GM12878 (cell line): ENCODE measurements around the gene METTL4. TPM values are rescaled to one million over a fixed set of nuclear protein-coding genes. Genes with fewer than 3 reads are reported as not detected.

Source experiments
- ATAC-seq: fragments of 200-7000 bp; cut with Tn5 transposase; 3 replicates; pipeline ENCODE4 v1.9.1; 2020; ENCODE audit warnings: mild to moderate bottlenecking, moderate library complexity
- BruUV-seq: library from RNA; stranded (reverse); fragments of 400-500 nt; replicated peaks from 2 replicates; lab custom pipeline; 2021; lab: Mats Ljungman, UMichigan
- CTCF ChIA-PET: fragments of 300-600 bp; sonication (Branson Sonifier 250); formaldehyde crosslinking; extraction: SDS; loops from one replicate; lab custom pipeline; 2021; ENCODE audit warnings: inconsistent platforms; lab: Yijun Ruan, JAX
- POLR2A ChIA-PET: fragments of 350-600 bp; formaldehyde crosslinking; extraction: SDS; loops from one replicate; lab custom pipeline; 2021; ENCODE audit warnings: inconsistent platforms; lab: Charles Lee
- RAD21 ChIA-PET: fragments of 300-600 bp; sonication (Branson Sonifier 250); formaldehyde crosslinking; loops from one replicate; lab custom pipeline; 2023; ENCODE audit warnings: antibody characterized with exemption; ENCODE audit not compliant: unreplicated experiment; lab: Charles Lee
- SMC1A ChIA-PET: fragments of 300-600 bp; sonication (Branson Sonifier 250); formaldehyde crosslinking; loops from one replicate; lab custom pipeline; 2023; ENCODE audit not compliant: unreplicated experiment, uncharacterized antibody; lab: Charles Lee
- DNase-seq: peaks from one replicate; pipeline ENCODE4 v3.0.0-alpha.2; 2011; ENCODE audit warnings: low read depth, low spot score
- FAIRE-seq: peaks from 3 replicates; lab custom pipeline; 2011; peaks lifted over from hg19 to GRCh38; lab: Jason Lieb, UNC
- H2AFZ ChIP-seq: 2 replicates; pipeline ENCODE4 v1.6.0; 2011; ENCODE audit warnings: low read depth, low read length, control low read depth; ENCODE audit not compliant: control insufficient read depth
- H3K27ac ChIP-seq: 2 replicates; pipeline ENCODE4 v1.5.1; 2011; ENCODE audit warnings: control low read depth; ENCODE audit not compliant: control insufficient read depth, insufficient read depth
- H3K27me3 ChIP-seq, 2 experiments: replicated peaks in 1 of 2; 2 replicates each; pipeline versions ENCODE4 v1.6.0 to v1.6.1; 2011; ENCODE audit warnings: low read length in 1 of 2; ENCODE audit not compliant: control insufficient read depth in 2 of 2, insufficient read depth in 2 of 2
- H3K36me3 ChIP-seq, 2 experiments: 2 replicates each; pipeline ENCODE4 v1.5.1; 2011; ENCODE audit warnings: low read length in 1 of 2; ENCODE audit not compliant: control insufficient read depth in 2 of 2, insufficient read depth in 2 of 2
- H3K4me1 ChIP-seq: 2 replicates; pipeline ENCODE4 v1.6.1; 2011; ENCODE audit warnings: mild to moderate bottlenecking, low read length, moderate library complexity, mixed read lengths; ENCODE audit not compliant: control insufficient read depth, insufficient read depth
- H3K4me2 ChIP-seq: 2 replicates; pipeline ENCODE4 v1.6.0; 2011; ENCODE audit warnings: control low read depth; ENCODE audit not compliant: control insufficient read depth, insufficient read depth
- H3K4me3 ChIP-seq: fragments of 200-600 bp; sonication (generic); 2 replicates; pipeline ENCODE4 v1.5.1; 2016
- H3K79me2 ChIP-seq: 2 replicates; pipeline ENCODE4 v1.6.0; 2011; ENCODE audit warnings: low read length; ENCODE audit not compliant: control insufficient read depth, insufficient read depth
- H3K9ac ChIP-seq: 2 replicates; pipeline ENCODE4 v1.8.0; 2011; ENCODE audit warnings: low read length, control low read depth, mixed read lengths; ENCODE audit not compliant: control insufficient read depth, insufficient read depth
- H3K9me3 ChIP-seq: replicated peaks from 3 replicates; pipeline ENCODE4 v1.5.1; 2011; ENCODE audit warnings: mild to moderate bottlenecking, low read length; ENCODE audit not compliant: control insufficient read depth, insufficient read depth
- H4K20me1 ChIP-seq: 2 replicates; pipeline ENCODE4 v1.6.0; 2011; ENCODE audit not compliant: control insufficient read depth, insufficient read depth
- WGBS: methylation state at CpG from one replicate; pipeline ENCODE4 v1.1.6; 2016; ENCODE audit warnings: low lambda C conversion rate; ENCODE audit not compliant: insufficient replicate concordance, insufficient coverage; ENCODE audit errors: missing lambda C conversion rate; 5-methylcytosine and 5-hydroxymethylcytosine counted together
- in situ Hi-C: fragments of 300-500 bp; cut with MboI; formaldehyde crosslinking; loops from 9 replicates; pipeline ENCODE4 v1.14.3; 2018; ENCODE audit warnings: mixed read lengths
- intact Hi-C: fragments of 100-400 bp; cut with micrococcal nuclease; formaldehyde crosslinking; loops from one replicate; pipeline ENCODE4 v1.14.2; 2022; ENCODE audit not compliant: unreplicated experiment
- polyA plus RNA-seq, 11 experiments: library from polyadenylated mRNA; depleted of rRNA in 4 of 11; unstranded in 6 of 11; stranded (reverse) in 5 of 11; fragments of >200 nt; fragmentation: Nextera tagmentation in 4 of 11; fragmentation: Illumina TruSeq in 1 of 11; extraction: Ambion mirVana in 4 of 11; extraction: Trizol in 1 of 11; gene quantifications; 1 replicate in 1 of 11; 2 replicates in 10 of 11; pipeline versions ENCODE4 v1.2.1 to v1.2.3, GENCODE V29; 2011 to 2016; ENCODE audit warnings: inconsistent platforms in 2 of 11, missing spikeins in 2 of 11, low read depth in 1 of 11
- total RNA-seq, 4 experiments: library from RNA; depleted of rRNA in 3 of 4; stranded (reverse); fragments of >200 nt in 3 of 4; fragmentation: Illumina TruSeq in 1 of 4; extraction: Trizol in 1 of 4; gene quantifications; 2 replicates each; pipeline versions ENCODE4 v1.2.1 to v1.2.3, GENCODE V29; 2013 to 2021
- TF ChIP-seq, protein P1 (sequence below): fragments of 450-650 bp; IDR thresholded peaks from 2 replicates; pipeline ENCODE4 v1.6.1; 2016; ENCODE audit warnings: mild to moderate bottlenecking
- TF ChIP-seq, protein P2 (sequence below): fragments of 450-650 bp; IDR thresholded peaks from 2 replicates; pipeline ENCODE4 v1.6.1; 2017; ENCODE audit warnings: antibody characterized with exemption, mild to moderate bottlenecking, moderate library complexity

The METTL4 gene
- total and polyA plus RNA-seq, 10 of the 15 experiments (the other 5 are each of a cell fraction or from before 2014, with no cell fraction given) = 4.9 to 15.2 (median 12.3) TPM

DNA sequence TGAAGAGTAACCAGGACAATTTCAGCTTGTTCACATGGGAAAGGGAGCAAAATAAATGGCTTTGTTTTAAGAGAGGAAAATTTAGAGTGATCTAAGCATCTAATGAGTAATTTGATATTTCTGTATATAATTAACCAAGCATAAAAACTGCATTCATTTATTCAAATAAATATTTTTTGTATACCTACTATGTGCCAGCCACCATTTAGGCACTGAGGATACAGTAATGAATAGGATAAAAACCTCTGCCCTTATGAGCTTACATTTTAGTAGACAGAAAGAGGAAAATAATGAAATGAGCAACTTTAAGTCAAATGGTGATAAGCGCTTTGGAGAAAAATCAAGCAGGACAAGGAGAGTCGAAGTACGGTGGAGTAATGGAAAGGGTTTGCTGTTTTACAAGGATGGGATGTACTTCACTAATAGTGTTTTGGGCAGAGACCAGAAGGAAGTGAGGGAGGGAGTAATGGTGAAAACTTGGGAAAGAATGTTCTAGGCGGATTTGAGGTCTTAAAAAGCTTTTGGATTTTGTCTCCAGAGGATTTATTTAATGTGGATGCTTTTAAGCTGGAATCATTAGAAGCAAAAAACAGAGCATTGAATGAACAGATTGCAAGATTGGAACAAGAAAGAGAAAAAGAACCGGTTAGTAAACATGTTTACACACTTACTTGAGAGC is 17.5 kb upstream of the METTL4 start:
- intact Hi-C loops (no loop called here), in situ Hi-C loops (no loop called here)
- ChIA-PET RAD21 (interaction anchor here (0.9 to 1.4 kb wide), 4 partner anchors 16 to 48 kb away, joined by 3 to 8 read pairs (median 4); partner anchors contain the start of genes METTL4 and NDC80), POLR2A (interaction anchor here (0.8 to 1.1 kb wide), 2 partner anchors 10 to 19 kb away, joined by 3 read pairs; no protein-coding TSS in a partner anchor), SMC1A (interaction anchor here (0.8 to 2.7 kb wide), 10 partner anchors 9 to 99 kb away, joined by 3 to 18 read pairs (median 4); no protein-coding TSS in a partner anchor), CTCF (interaction anchor here (0.7 to 1.3 kb wide), 6 partner anchors 13 to 133 kb away, joined by 3 to 5 read pairs (median 3); partner anchors contain the start of genes METTL4 and NDC80)
- Histone ChIP-seq H3K4me3 (no peak overlapping the region), H3K4me2 (no peak overlapping the region), H3K79me2 (no peaks in the 10 kb centered on the region; the same call in 1 of the 2 replicates), H3K4me1 (no peaks in the 10 kb centered on the region), H3K36me3 (peaks cover 7 to 33% of the 10 kb centered on the region in 2 experiments), H3K27ac (0 out of 2 replicates have a peak overlapping the region, but pooled peaks have one; percentile 20), H2AFZ (no peak overlapping the region), H3K27me3 (no peaks in the 10 kb centered on the region), H4K20me1 (no peaks in the 10 kb centered on the region), H3K9me3 (no peaks in the 10 kb centered on the region), H3K9ac (no peak overlapping the region)
- WGBS = 97% methylated on average over 5 of the region's 5 CpGs
- DNase-seq = no peak
- no peak for ATAC-seq
- BruUV-seq = no TSS peak
- TF ChIP-seq, protein P1, sequence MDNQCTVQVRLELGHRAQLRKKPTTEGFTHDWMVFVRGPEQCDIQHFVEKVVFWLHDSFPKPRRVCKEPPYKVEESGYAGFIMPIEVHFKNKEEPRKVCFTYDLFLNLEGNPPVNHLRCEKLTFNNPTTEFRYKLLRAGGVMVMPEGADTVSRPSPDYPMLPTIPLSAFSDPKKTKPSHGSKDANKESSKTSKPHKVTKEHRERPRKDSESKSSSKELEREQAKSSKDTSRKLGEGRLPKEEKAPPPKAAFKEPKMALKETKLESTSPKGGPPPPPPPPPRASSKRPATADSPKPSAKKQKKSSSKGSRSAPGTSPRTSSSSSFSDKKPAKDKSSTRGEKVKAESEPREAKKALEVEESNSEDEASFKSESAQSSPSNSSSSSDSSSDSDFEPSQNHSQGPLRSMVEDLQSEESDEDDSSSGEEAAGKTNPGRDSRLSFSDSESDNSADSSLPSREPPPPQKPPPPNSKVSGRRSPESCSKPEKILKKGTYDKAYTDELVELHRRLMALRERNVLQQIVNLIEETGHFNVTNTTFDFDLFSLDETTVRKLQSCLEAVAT = no peak
- TF ChIP-seq, protein P2, sequence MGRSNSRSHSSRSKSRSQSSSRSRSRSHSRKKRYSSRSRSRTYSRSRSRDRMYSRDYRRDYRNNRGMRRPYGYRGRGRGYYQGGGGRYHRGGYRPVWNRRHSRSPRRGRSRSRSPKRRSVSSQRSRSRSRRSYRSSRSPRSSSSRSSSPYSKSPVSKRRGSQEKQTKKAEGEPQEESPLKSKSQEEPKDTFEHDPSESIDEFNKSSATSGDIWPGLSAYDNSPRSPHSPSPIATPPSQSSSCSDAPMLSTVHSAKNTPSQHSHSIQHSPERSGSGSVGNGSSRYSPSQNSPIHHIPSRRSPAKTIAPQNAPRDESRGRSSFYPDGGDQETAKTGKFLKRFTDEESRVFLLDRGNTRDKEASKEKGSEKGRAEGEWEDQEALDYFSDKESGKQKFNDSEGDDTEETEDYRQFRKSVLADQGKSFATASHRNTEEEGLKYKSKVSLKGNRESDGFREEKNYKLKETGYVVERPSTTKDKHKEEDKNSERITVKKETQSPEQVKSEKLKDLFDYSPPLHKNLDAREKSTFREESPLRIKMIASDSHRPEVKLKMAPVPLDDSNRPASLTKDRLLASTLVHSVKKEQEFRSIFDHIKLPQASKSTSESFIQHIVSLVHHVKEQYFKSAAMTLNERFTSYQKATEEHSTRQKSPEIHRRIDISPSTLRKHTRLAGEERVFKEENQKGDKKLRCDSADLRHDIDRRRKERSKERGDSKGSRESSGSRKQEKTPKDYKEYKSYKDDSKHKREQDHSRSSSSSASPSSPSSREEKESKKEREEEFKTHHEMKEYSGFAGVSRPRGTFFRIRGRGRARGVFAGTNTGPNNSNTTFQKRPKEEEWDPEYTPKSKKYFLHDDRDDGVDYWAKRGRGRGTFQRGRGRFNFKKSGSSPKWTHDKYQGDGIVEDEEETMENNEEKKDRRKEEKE = no peak
- FAIRE-seq = no peak
